ENCODE measurements around the gene RASAL1.

RASAL1 gene

DNA sequence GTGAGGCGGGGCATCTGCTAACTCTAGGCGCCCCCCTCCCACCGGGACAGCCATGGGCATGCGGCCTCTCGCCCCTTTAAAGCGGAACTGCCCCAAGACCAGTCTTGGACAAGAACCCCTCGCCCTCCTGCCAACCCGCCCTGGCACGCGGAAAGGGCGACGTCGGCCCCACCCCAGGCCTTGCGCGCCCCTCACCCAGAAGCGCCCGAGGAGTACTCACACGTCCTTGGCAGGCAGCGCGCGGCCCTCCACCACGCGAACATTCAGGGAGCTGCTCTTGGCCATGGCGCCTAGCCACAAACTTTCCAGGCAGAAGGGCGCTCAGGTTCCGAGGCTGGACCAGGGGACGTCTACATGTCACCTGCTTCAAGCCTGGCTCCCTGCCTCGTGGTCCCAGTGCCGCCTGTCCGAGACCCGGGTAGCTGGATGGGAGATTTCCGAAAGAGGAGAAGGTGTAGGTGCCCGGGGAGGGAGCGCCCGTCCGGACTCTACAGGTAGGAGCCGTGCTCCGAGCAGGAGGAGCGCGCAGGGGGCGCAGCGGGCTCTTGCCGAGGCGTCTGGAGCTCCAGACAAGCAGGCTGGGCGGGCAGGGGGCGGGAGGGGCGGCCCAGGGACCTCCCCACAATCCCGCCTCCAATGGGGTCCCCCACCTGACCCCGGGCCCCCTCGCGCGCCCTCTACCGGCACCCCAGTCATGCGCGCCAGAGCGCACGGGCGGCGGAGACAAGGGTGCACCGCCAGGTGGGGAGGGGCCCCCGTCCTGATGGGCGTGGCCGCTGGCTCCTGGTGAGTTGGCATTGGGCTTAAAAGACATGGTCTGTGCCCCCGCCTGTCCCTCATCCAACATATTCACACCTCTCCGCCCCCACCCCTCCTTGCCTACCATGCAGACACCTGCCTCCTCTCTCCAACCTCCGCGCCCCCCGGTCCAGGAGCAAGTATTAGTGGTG lies at the start of gene RASAL1:
Gene RASAL1, minus strand, starts transcription at position 584 of the 950 bp plus-strand sequence. Its CDS starts 299 bp downstream, at position 285.
- DNase-seq, result peak; percentile 9 to 19

- peak; percentile 87 to 90 for DNase-seq
Measured at GRCh38 chr12:113184900-113185179, 49.3 kb upstream of the RASAL1 start.

- no peak for DNase-seq
Measured at GRCh38 chr12:113184098-113184899, 48.7 kb upstream of the RASAL1 start.

GRCh38 chr12:113183030-113183589 lies 47.5 kb upstream of the RASAL1 start:
- no peak for DNase-seq

GRCh38 chr12:113181975-113182374 lies 46.4 kb upstream of the RASAL1 start:
- DNase-seq, result no peak

GRCh38 chr12:113180333-113180732 lies 44.8 kb upstream of the RASAL1 start:
- DNase-seq, result no peak

GRCh38 chr12:113179023-113179422 lies 43.5 kb upstream of the RASAL1 start:
- DNase-seq, result no peak

- peak; percentile 28 to 52 for DNase-seq
Measured at GRCh38 chr12:113174461-113175384, 39.2 kb upstream of the RASAL1 start.

DNA sequence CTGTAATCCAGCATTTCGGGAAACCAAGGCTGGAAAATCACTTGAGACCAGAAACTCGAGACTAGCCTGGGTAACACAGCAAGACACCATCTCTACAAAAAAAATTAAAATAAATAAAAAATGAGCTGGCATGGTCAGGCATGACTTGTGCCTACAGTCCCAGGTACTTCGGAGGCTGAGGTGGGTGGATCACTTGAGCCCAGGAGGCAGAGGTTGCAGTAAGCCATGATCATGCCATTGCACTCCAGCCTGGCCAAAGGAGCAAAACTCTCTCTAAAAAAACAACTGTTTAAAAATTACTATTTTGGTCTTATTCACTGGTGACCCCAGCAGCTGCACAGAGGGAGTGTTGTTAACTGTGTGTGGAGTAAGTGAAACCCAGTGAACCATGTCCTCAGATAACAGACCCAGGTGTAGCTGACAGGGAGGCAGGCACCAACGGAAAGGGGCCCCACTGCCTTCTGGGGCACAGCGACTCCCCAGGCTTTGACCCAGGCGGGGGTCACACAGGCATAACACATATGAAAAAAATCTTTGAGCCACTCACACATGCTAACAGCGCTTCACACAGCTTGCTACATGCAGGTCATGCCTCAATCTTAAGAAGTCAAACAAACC lies 37.6 kb upstream of the RASAL1 start:
- no peak for DNase-seq

- DNase-seq, result no peak
Measured at GRCh38 chr12:113172185-113172584, 36.6 kb upstream of the RASAL1 start.

GRCh38 chr12:113171543-113171942 lies 36.0 kb upstream of the RASAL1 start:
- no peak for DNase-seq

DNA sequence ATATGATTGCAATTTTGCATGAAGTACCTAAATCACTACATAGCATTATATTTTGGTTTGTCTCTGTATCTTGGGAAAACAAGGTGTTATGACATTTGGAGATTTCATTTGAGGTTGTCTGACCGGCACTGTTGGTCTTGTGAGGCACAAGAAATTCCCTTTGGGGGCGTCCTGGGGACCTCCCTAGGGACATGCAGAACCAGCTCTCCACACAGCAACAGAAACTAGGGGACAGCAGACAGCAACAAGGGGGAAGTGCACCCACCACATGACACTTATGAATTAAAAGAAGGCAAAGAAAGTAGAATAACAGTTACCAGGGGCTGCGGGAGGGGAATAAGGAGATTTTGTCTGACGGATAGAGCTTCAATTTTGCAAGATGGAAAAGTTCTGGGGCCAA lies 35.4 kb upstream of the RASAL1 start:
- DNase-seq, result no peak

- DNase-seq, result no peak
Measured at GRCh38 chr12:113170457-113170856, 34.9 kb upstream of the RASAL1 start.

DNA sequence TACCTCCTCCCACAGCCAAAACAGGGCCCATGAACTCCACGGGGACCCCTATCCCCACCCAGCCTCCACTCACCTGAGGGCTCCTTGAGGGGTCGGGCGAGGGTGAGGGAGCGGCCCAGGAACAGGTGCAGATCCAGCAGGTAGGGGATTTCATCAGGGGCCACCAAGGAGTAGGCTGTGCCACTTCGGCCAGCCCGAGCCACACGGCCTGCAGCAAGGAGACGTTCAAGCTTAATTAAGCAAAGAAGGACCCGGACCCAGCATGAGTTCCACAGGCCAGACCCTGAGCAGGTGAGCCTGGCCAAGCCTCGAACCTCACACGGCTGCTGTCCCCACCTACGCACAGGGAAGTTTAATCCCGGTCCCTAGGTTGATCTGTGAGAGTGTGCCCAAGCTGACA lies 34.1 kb upstream of the RASAL1 start:
- DNase-seq, result no peak

GRCh38 chr12:113167868-113168267 lies 32.3 kb upstream of the RASAL1 start:
- DNase-seq, result no peak

DNA sequence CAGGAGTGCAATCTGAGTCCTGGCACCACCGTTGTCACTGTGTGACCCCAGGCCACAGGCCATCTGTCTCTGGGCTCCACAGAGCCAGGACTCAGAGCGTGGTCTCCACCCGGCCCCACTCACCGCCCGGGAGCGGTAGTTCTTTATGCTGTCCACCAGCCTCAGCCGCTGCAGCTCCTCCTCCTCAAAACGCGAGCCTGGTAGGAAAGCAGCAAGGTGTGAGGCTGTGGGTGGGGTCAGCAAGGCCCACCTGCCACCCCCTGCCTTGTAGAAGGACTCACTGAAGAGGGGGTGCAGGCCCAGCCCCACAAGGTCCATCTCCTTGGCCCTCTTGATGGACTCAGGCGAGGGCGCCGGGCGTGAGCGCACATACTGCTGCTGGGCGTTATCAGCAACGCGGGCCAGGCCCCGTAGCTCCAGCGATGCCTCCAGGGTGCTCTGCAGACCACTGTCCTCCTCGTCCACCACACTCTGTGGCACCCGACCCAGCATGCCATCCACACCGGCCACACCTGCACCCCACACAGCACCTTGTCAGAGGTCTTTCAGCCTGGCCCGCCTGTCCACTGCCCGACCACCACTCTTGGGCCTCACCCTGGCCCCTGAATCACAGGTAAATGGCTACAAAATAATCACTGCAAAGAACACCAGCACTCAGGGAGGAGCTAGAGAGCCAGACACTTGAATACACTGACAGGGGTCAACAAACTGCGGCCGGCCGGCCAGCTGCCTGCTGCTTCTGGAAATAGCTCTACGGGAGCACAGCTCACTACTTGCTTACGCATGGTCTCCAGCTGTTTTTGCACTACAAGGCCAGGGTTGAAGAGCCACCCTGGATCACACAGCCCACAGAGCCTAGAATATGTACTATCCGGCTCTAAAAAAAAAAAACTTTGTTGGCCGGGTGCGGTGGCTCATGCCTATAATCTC lies 30.2 kb upstream of the RASAL1 start:
- DNase-seq, result no peak

DNA sequence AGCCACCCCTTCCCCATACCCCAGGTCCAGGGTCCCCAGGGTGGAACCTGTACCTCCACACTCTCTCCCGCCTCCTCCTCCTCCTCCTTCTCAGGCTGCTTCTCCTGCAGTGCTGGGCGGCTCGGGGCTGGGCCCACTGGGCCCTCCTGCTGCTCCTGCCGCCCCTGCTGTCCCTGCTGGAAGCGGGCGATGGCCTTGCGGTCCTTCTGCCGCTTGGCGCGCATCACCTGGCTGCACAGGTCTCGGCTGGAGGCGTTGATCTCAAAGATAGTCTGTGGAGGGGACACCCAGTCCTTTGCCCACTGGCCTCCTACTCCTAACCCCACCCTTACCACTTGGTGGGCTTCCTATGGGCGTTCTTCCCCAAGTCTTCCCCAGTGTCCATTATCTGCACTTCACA lies 28.5 kb upstream of the RASAL1 start:
- no peak for DNase-seq

GRCh38 chr12:113163030-113163360 lies 27.4 kb upstream of the RASAL1 start:
- DNase-seq, result no peak

DNA sequence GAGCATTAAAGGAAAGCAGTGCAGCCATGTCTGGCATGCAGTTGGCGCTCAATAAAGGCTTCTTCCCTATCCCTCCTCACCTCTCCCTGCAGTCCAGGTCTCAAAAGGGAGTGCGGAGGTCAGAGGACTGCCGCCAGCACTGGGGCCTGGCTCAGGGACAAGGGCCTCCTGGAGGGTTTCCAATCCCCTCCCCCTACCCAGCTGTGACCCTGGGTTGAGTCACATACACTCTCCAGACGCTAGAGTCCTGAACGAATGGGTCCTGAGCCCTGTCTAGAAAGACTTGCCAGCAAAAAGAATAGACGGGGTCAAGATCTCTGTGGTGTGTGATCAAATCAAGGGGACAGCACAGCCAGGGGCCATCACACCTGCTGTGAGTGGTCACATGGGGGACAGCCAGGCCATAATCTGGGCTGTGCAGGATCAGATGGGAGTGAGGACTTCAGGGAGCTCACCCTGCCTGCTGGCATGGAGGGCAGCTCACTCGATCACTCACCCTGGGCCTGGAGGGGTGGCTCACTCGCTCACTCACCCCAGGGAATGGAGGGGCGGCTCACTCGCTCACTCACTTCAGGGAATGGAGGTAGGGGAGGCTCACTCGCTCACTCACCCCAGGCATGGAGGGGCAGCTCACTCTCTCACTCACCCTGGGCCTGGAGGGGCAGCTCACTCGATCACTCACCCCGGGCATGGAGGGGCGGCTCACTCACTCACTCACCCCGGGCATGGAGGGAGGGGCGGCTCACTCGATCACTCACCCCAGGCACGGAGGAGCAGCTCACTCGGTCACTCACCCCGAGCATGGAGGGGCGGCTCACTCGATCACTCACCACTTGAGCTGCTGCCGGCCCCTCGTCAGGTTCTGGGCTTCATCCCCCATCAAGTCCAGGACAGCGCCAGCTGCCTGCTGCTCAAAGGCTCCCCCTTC lies 26.8 kb upstream of the RASAL1 start:
- no peak for DNase-seq
